Fibroblast of mammary gland (primary cell): ENCODE results near the gene PEX11G.

Source experiments
- DNase-seq: peaks from one replicate; pipeline ENCODE4 v3.0.0-alpha.2; 2010; ENCODE audit warnings: low read depth
- H3K4me3 ChIP-seq: 2 replicates; pipeline ENCODE4 v1.5.1; 2011; ENCODE audit warnings: low read depth, mild to moderate bottlenecking, low read length, moderate library complexity; ENCODE audit not compliant: control insufficient read depth
- CTCF ChIP-seq: conservative IDR thresholded peaks from 2 replicates; pipeline ENCODE4 v1.5.1; 2011; ENCODE audit warnings: low read depth, low read length, inconsistent platforms; ENCODE audit not compliant: control insufficient read depth, insufficient read depth

The PEX11G gene

GRCh38 chr19:7468840-7469239, 20.0 kb downstream of the PEX11G start:
- no peak for DNase-seq
- no peak for TF ChIP-seq CTCF
- no peak overlapping the region for H3K4me3 ChIP-seq

- no peak for DNase-seq
- no peak overlapping the region for H3K4me3 ChIP-seq
- TF ChIP-seq CTCF: no peak
Measured at GRCh38 chr19:7467009-7467989, 21.5 kb downstream of the PEX11G start.

GRCh38 chr19:7463575-7463974, 25.3 kb downstream of the PEX11G start:
- H3K4me3 ChIP-seq: no peak overlapping the region
- no peak for TF ChIP-seq CTCF
- DNase-seq: no peak

- no peak overlapping the region for H3K4me3 ChIP-seq
- no peak for DNase-seq
- TF ChIP-seq CTCF: no peak
Measured at GRCh38 chr19:7461841-7462629, 26.8 kb downstream of the PEX11G start.

- DNase-seq: no peak
- TF ChIP-seq CTCF: no peak
- H3K4me3 ChIP-seq: no peak overlapping the region
Measured at GRCh38 chr19:7460562-7460966, 28.3 kb downstream of the PEX11G start.

- H3K4me3 ChIP-seq: no peak overlapping the region
- TF ChIP-seq CTCF: no peak
- DNase-seq: no peak
Measured at GRCh38 chr19:7459773-7460172, 29.1 kb downstream of the PEX11G start.
